Activated CD8-positive, alpha-beta memory T cell treated with anti-CD3 and anti-CD28 coated beads, Interleukin-2, amount 10 ng/mL, durations not matched to agents 7 days and 5 days (primary cell): ENCODE measurements around the gene LSM4. TPM values are rescaled to one million over a fixed set of nuclear protein-coding genes. Genes with fewer than 3 reads are reported as not detected.

Experiments used
- ATAC-seq: fragments of 150-1000 bp; cut with Tn5 transposase; one replicate; pipeline ENCODE4 v1.10.0; 2021; ENCODE audit warnings: moderate library complexity
- CTCF ChIA-PET: fragments of 350-600 bp; sonication (Branson Sonifier 250); formaldehyde crosslinking; loops from one replicate; lab custom pipeline; 2021; ENCODE audit warnings: antibody characterized with exemption; lab: Charles Lee
- DNase-seq: peaks from one replicate; pipeline ENCODE4 v3.0.0-alpha.2; 2020
- H3K27ac Mint-ChIP-seq: one replicate; pipeline ENCODE4 v1.8.0; 2021; ENCODE audit warnings: mild to moderate bottlenecking, mixed read lengths
- H3K27me3 Mint-ChIP-seq: one replicate; pipeline ENCODE4 v1.8.0; 2021; ENCODE audit warnings: mixed read lengths
- H3K36me3 Mint-ChIP-seq: one replicate; pipeline ENCODE4 v1.8.0; 2021; ENCODE audit warnings: mild to moderate bottlenecking, mixed read lengths
- H3K4me1 Mint-ChIP-seq: one replicate; pipeline ENCODE4 v1.8.0; 2021; ENCODE audit warnings: mixed read lengths
- H3K4me3 Mint-ChIP-seq: one replicate; pipeline ENCODE4 v1.8.0; 2021; ENCODE audit warnings: mild to moderate bottlenecking, moderate library complexity, mixed read lengths
- H3K9me3 Mint-ChIP-seq: one replicate; pipeline ENCODE4 v1.8.0; 2022; ENCODE audit warnings: low read depth, mixed read lengths
- microRNA-seq: library from miRNA; unstranded; fragments of <30 nt; microRNA quantifications from one replicate; pipeline ENCODE4 v1.2.0, GENCODE V29; 2022
- total RNA-seq, 2 experiments: library from RNA; stranded (reverse); gene quantifications; one replicate each; pipeline ENCODE4 v1.2.3, GENCODE V29; 2021

The LSM4 gene
- total RNA-seq, 2 experiments from 2014 or later, result 209 to 236 TPM

DNA sequence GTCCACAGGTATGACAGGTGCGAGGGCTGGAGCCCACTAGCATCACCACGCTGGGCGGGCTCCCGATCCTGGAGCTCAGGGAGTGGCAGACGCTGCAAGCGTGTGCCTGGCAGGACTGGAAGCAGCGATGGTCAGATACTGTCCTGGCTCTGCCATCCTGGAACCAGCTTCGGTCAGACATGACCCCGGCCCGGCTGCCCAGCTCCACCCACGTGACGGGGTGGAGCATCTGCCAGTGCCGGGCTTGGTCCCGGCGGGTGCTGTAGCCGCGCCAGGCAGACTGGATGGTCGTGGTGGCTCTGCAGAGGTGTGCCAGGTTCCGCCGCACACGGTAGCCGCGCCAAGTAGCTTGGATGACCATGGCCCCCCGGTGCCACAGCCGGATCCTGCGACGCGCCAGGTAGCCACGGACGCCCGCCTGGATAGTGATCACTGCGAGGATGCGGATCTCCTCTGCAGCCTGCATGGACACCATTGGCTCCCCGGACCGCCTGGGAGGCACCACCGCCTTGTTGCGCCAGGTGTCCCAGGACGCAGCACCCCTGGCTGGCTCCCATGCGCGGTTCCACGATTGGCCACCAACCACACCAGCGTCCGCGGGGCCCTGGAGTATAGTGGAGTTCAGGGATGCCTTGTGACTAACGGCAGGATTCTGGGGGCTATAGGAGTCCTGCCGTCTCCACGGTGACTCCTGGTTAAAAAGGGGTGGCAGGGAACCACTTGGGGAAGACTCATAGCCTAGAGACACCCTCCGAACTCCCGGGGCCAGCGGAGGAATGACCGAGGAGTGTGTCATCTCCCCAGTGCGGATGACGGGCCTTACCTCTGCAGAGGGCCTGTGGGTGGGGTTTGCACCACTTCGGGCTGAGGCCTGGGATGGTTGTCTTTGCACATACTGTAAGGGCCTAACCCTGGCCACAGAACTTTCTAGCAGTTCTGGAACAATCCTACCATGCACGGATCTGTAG is 65.1 kb downstream of the LSM4 start:
- no peaks in the 10 kb centered on the region for H3K4me1 Mint-ChIP-seq
- no peaks in the 10 kb centered on the region for H3K36me3 Mint-ChIP-seq
- DNase-seq (no peak), ATAC-seq (no peak)
- no peaks in the 10 kb centered on the region for H3K9me3 Mint-ChIP-seq
- CTCF ChIA-PET, result interaction anchor here (0.8 to 1.8 kb wide), 4 partner anchors 11 to 130 kb away, joined by 3 to 4 read pairs (median 4); no protein-coding TSS in a partner anchor
- H3K4me3 Mint-ChIP-seq, result no peak overlapping the region
- no peak overlapping the region for H3K27ac Mint-ChIP-seq
- H3K27me3 Mint-ChIP-seq, result peaks cover 14% of the 10 kb centered on the region

Small RNA genes within 50 kb of the gene (microRNA-seq; reads per million reads assigned to microRNA genes)
- 2.1 reads per million for gene MIR3188

Other genes starting within 250 kb of the LSM4 start
- 10 to 100 TPM; 69.9 to 76.2 TPM for gene IL12RB1, start 236.1 kb downstream of the LSM4 start, total RNA-seq
- 10 to 100 TPM; 25.7 to 34.1 TPM for gene MAST3, start 225.3 kb downstream of the LSM4 start, total RNA-seq
- 10 to 100 TPM in 1 of 2 experiments, 1 to 10 TPM in 1; 8.0 to 11.2 TPM for gene PIK3R2, start 169.9 kb downstream of the LSM4 start, total RNA-seq
- 10 to 100 TPM; 57.1 to 66.2 TPM for gene IFI30, start 149.3 kb downstream of the LSM4 start, total RNA-seq
- gene MPV17L2, start 129.9 kb downstream of the LSM4 start, total RNA-seq, result 10 to 100 TPM in 1 of 2 experiments, 1 to 10 TPM in 1; 8.2 to 12.9 TPM
- gene RAB3A, start 119.0 kb downstream of the LSM4 start, total RNA-seq, result 1 to 10 TPM; 3.5 to 3.7 TPM
- under 1 TPM; 0.14 to 0.23 TPM for gene PDE4C, start 96.6 kb downstream of the LSM4 start, total RNA-seq
- gene IQCN, start 48.6 kb downstream of the LSM4 start, total RNA-seq, result 1 to 10 TPM; 2.2 to 3.1 TPM
- gene JUND, start 41.5 kb downstream of the LSM4 start, total RNA-seq, result 100 to 1,000 TPM; 498 to 501 TPM
- 10 to 100 TPM; 35.5 to 44.7 TPM for gene PGPEP1, start 17.5 kb upstream of the LSM4 start, total RNA-seq
- not detected for gene GDF15, start 63.1 kb upstream of the LSM4 start, total RNA-seq
- under 1 TPM in 1 of 2 experiments, not detected in 1; 0.12 TPM for gene LRRC25, start 74.5 kb upstream of the LSM4 start, total RNA-seq
- 100 to 1,000 TPM; 197 to 247 TPM for gene SSBP4, start 96.3 kb upstream of the LSM4 start, total RNA-seq
- 10 to 100 TPM; 29.6 to 30.0 TPM for gene ISYNA1, start 115.1 kb upstream of the LSM4 start, total RNA-seq
- 10 to 100 TPM; 22.9 to 33.7 TPM for gene ELL, start 199.0 kb upstream of the LSM4 start, total RNA-seq
- gene FKBP8, start 220.5 kb upstream of the LSM4 start, total RNA-seq, result 100 to 1,000 TPM; 220 to 286 TPM
- 100 to 1,000 TPM; 106 to 113 TPM for gene KXD1, start 234.8 kb upstream of the LSM4 start, total RNA-seq
- 1,000 to 10,000 TPM; 1,256 to 1,325 TPM for gene UBA52, start 248.8 kb upstream of the LSM4 start, total RNA-seq